Measurements from ENCODE around the gene PPP1R8.

PPP1R8 gene

DNA sequence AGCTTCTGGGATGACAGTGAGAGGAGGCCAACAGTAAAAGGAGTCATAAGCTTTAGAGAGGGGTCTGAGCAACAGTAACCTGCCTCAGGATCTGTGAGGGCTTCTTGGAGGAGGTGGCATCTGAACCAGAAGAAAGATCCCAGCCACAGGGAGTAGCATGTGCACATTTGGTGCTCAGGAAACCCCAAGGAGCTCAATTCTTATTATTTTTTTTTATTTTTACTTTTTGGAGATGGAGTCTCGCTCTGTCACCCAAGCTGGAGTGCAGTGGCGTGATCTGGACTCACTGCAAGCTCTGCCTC lies 46.5 kb downstream of the PPP1R8 start:
- Histone ChIP-seq H3K4me3 (ENCODE audit: low read depth, low read length) (no peak overlapping the region), H3K9ac (ENCODE audit: low read depth, low read length) (no peak overlapping the region), H3K27me3 (ENCODE audit: control insufficient read depth, insufficient read depth, low read length) (peaks cover 2% of the 10 kb centered on the region), H3K4me1 (ENCODE audit: control insufficient read depth, insufficient read depth, low read length) (peaks cover 3% of the 10 kb centered on the region), H3K9me3 (ENCODE audit: control insufficient read depth, insufficient read depth, low read length) (no peaks in the 10 kb centered on the region), H3K36me3 (ENCODE audit: control insufficient read depth, insufficient read depth, low read length) (peaks cover 4% of the 10 kb centered on the region)

- Histone ChIP-seq H3K36me3 (ENCODE audit: control insufficient read depth, insufficient read depth, low read length) (peaks cover 9% of the 10 kb centered on the region), H3K4me3 (ENCODE audit: low read depth, low read length) (no peak overlapping the region), H3K9ac (ENCODE audit: low read depth, low read length) (no peak overlapping the region), H3K9me3 (ENCODE audit: control insufficient read depth, insufficient read depth, low read length) (no peaks in the 10 kb centered on the region), H3K4me1 (ENCODE audit: control insufficient read depth, insufficient read depth, low read length) (peaks cover 3% of the 10 kb centered on the region), H3K27me3 (ENCODE audit: control insufficient read depth, insufficient read depth, low read length) (peaks cover 1% of the 10 kb centered on the region)
Observed at GRCh38 chr1:27878039-27878438, 47.5 kb downstream of the PPP1R8 start.

- Histone ChIP-seq H3K27me3 (ENCODE audit: control insufficient read depth, insufficient read depth, low read length) (no peaks in the 10 kb centered on the region), H3K9me3 (ENCODE audit: control insufficient read depth, insufficient read depth, low read length) (no peaks in the 10 kb centered on the region), H3K36me3 (ENCODE audit: control insufficient read depth, insufficient read depth, low read length) (peaks cover 14% of the 10 kb centered on the region), H3K4me1 (ENCODE audit: control insufficient read depth, insufficient read depth, low read length) (no peaks in the 10 kb centered on the region), H3K9ac (ENCODE audit: low read depth, low read length) (no peak overlapping the region), H3K4me3 (ENCODE audit: low read depth, low read length) (no peak overlapping the region)
Observed at GRCh38 chr1:27878787-27879335, 48.3 kb downstream of the PPP1R8 start.

- no peak overlapping the region for H3K9ac ChIP-seq (ENCODE audit: low read depth, low read length)
Observed at GRCh38 chr1:27879374-27880082, 48.9 kb downstream of the PPP1R8 start.

GRCh38 chr1:27882543-27882903 lies 51.9 kb downstream of the PPP1R8 start:
- Histone ChIP-seq H3K4me3 (ENCODE audit: low read depth, low read length) (no peak overlapping the region), H3K4me1 (ENCODE audit: control insufficient read depth, insufficient read depth, low read length) (no peaks in the 10 kb centered on the region), H3K9ac (ENCODE audit: low read depth, low read length) (no peak overlapping the region), H3K36me3 (ENCODE audit: control insufficient read depth, insufficient read depth, low read length) (peaks cover 28% of the 10 kb centered on the region), H3K9me3 (ENCODE audit: control insufficient read depth, insufficient read depth, low read length) (no peaks in the 10 kb centered on the region), H3K27me3 (ENCODE audit: control insufficient read depth, insufficient read depth, low read length) (no peaks in the 10 kb centered on the region)

More at GRCh38 chr1:27879374-27880082, 48.9 kb downstream of the PPP1R8 start:
- no peak overlapping the region for H3K4me3 ChIP-seq (ENCODE audit: low read depth, low read length)
- H3K36me3 ChIP-seq (ENCODE audit: control insufficient read depth, insufficient read depth, low read length): peaks cover 15% of the 10 kb centered on the region
- no peaks in the 10 kb centered on the region for H3K27me3 ChIP-seq (ENCODE audit: control insufficient read depth, insufficient read depth, low read length)
- H3K9me3 ChIP-seq (ENCODE audit: control insufficient read depth, insufficient read depth, low read length): no peaks in the 10 kb centered on the region
- H3K4me1 ChIP-seq (ENCODE audit: control insufficient read depth, insufficient read depth, low read length): no peaks in the 10 kb centered on the region

DNA sequence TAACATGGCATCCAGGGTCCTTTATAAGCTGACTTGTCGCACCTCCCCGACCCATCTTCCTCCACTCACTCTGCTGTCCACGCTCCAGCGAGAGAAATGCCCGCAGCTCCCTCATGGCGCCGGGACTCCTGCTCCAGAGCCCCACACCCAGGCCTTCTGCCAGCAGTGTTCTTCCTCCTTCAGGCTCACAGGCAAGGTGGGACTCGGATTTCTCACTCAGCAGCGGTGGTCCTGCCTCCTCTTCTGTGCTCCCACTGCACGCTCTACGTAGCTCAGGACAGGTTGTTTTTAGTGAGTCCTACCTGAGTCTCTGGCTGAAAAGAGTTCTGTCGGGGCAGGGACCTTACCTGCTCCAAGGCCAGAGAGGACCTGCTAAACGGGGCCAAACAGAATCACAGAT lies 53.0 kb downstream of the PPP1R8 start:
- no peaks in the 10 kb centered on the region for H3K9me3 ChIP-seq (ENCODE audit: control insufficient read depth, insufficient read depth, low read length)
- peaks cover 28% of the 10 kb centered on the region for H3K36me3 ChIP-seq (ENCODE audit: control insufficient read depth, insufficient read depth, low read length)
- no peak overlapping the region for H3K9ac ChIP-seq (ENCODE audit: low read depth, low read length)
- no peaks in the 10 kb centered on the region for H3K27me3 ChIP-seq (ENCODE audit: control insufficient read depth, insufficient read depth, low read length)
- H3K4me3 ChIP-seq (ENCODE audit: low read depth, low read length): no peak overlapping the region
- H3K4me1 ChIP-seq (ENCODE audit: control insufficient read depth, insufficient read depth, low read length): no peaks in the 10 kb centered on the region

- Histone ChIP-seq H3K27me3 (ENCODE audit: control insufficient read depth, insufficient read depth, low read length) (no peaks in the 10 kb centered on the region), H3K4me1 (ENCODE audit: control insufficient read depth, insufficient read depth, low read length) (no peaks in the 10 kb centered on the region), H3K9me3 (ENCODE audit: control insufficient read depth, insufficient read depth, low read length) (no peaks in the 10 kb centered on the region), H3K9ac (ENCODE audit: low read depth, low read length) (no peak overlapping the region), H3K4me3 (ENCODE audit: low read depth, low read length) (no peak overlapping the region), H3K36me3 (ENCODE audit: control insufficient read depth, insufficient read depth, low read length) (peaks cover 32% of the 10 kb centered on the region)
Observed at GRCh38 chr1:27884006-27884954, 53.7 kb downstream of the PPP1R8 start.

DNA sequence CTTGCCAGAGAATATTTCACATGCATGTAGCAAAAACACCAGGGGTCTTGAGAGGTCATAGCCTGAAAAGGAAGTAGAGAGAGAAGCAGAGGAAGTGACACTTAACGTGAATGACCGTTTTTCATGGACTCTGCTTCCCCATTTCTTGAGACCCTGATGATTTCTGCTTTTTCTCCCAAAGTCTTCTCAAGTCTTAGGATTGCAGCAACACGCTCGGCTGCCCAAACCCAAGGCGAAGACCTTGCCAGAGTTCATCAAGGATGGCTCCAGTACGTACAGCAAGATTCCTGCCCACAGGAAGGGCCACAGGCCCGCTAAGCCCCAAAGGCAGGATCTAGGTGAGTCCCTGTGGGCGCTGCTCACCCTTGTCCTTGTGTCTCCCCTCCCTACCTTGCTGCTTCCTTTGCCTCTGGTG lies 54.5 kb downstream of the PPP1R8 start:
- no peaks in the 10 kb centered on the region for H3K4me1 ChIP-seq (ENCODE audit: control insufficient read depth, insufficient read depth, low read length)

GRCh38 chr1:27885621-27886352 lies 55.2 kb downstream of the PPP1R8 start:
- Histone ChIP-seq H3K4me1 (ENCODE audit: control insufficient read depth, insufficient read depth, low read length) (no peaks in the 10 kb centered on the region), H3K9ac (ENCODE audit: low read depth, low read length) (no peak overlapping the region)

More for the DNA sequence above, 54.5 kb downstream of the PPP1R8 start:
- Histone ChIP-seq H3K4me3 (ENCODE audit: low read depth, low read length) (no peak overlapping the region), H3K27me3 (ENCODE audit: control insufficient read depth, insufficient read depth, low read length) (no peaks in the 10 kb centered on the region), H3K9ac (ENCODE audit: low read depth, low read length) (no peak overlapping the region), H3K9me3 (ENCODE audit: control insufficient read depth, insufficient read depth, low read length) (no peaks in the 10 kb centered on the region), H3K36me3 (ENCODE audit: control insufficient read depth, insufficient read depth, low read length) (peaks cover 28% of the 10 kb centered on the region)

DNA sequence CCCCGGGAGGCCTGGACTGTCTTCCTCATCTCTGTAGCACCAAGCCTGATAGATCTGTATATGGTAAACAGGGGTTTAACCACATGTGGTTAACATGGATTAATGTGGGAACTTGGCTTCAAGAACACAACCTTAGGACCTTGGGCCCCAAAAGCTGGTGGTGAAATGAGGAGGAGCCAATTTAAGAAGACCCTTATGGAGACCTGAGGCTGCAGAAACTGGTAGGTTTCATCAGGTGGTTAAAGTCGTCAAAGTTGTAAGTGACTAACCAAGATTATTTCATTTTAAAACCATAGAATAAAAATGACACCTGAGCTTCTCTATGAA lies 55.7 kb downstream of the PPP1R8 start:
- Histone ChIP-seq H3K9ac (ENCODE audit: low read depth, low read length) (no peak overlapping the region), H3K36me3 (ENCODE audit: control insufficient read depth, insufficient read depth, low read length) (peaks cover 34% of the 10 kb centered on the region), H3K4me1 (ENCODE audit: control insufficient read depth, insufficient read depth, low read length) (no peaks in the 10 kb centered on the region), H3K27me3 (ENCODE audit: control insufficient read depth, insufficient read depth, low read length) (no peaks in the 10 kb centered on the region), H3K9me3 (ENCODE audit: control insufficient read depth, insufficient read depth, low read length) (no peaks in the 10 kb centered on the region), H3K4me3 (ENCODE audit: low read depth, low read length) (no peak overlapping the region)

More at GRCh38 chr1:27885621-27886352, 55.2 kb downstream of the PPP1R8 start:
- no peaks in the 10 kb centered on the region for H3K27me3 ChIP-seq (ENCODE audit: control insufficient read depth, insufficient read depth, low read length)
- H3K4me3 ChIP-seq (ENCODE audit: low read depth, low read length): no peak overlapping the region
- H3K36me3 ChIP-seq (ENCODE audit: control insufficient read depth, insufficient read depth, low read length): peaks cover 29% of the 10 kb centered on the region
- no peaks in the 10 kb centered on the region for H3K9me3 ChIP-seq (ENCODE audit: control insufficient read depth, insufficient read depth, low read length)

- no peaks in the 10 kb centered on the region for H3K4me1 ChIP-seq (ENCODE audit: control insufficient read depth, insufficient read depth, low read length)
- H3K4me3 ChIP-seq (ENCODE audit: low read depth, low read length): no peak overlapping the region
- H3K9me3 ChIP-seq (ENCODE audit: control insufficient read depth, insufficient read depth, low read length): no peaks in the 10 kb centered on the region
- no peak overlapping the region for H3K9ac ChIP-seq (ENCODE audit: low read depth, low read length)
- no peaks in the 10 kb centered on the region for H3K27me3 ChIP-seq (ENCODE audit: control insufficient read depth, insufficient read depth, low read length)
- peaks cover 37% of the 10 kb centered on the region for H3K36me3 ChIP-seq (ENCODE audit: control insufficient read depth, insufficient read depth, low read length)
Observed at GRCh38 chr1:27886744-27887143, 56.2 kb downstream of the PPP1R8 start.

All from iPS-15b (cell line).